ENCODE results near the gene ATP4B.
"Not testable (repeated sequence)": the region's sequence is repeated elsewhere in the genome, so short reads cannot be mapped to it uniquely, and the experiment has no call there.

ATP4B gene

DNA sequence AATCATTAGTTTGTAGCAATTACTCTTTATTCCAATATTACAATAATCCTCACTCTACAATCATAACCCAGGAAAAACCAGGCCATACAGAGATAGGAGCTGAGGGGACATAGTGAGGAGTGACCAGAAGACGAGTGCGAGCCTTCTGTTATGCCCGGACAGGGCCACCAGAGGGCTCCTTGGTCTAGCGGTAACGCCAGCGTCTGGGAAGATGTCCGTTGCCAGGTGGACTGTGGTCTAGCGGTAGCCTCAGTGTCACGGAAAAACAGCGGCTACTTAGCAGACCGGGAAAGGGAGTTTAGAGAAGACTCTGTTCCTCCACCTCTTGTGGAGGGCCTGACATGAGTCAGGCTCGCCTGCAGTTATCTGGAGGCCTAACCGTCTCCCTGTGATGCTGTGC lies 36.5 kb downstream of the ATP4B start:
- H2AFZ ChIP-seq (ENCODE audit: low read length); H3K36me3 ChIP-seq (ENCODE audit: insufficient read depth, low read length); H3K27me3 ChIP-seq (ENCODE audit: insufficient read depth, low read length, poor library complexity, severe bottlenecking); H3F3A ChIP-seq (ENCODE audit: low read depth); H3K9me2 ChIP-seq (replicated peaks; ENCODE audit: low read depth, low read length); H3K79me2 ChIP-seq (ENCODE audit: insufficient read depth, low read length); H4K20me1 ChIP-seq (ENCODE audit: insufficient read depth, low read length, poor library complexity, severe bottlenecking); H3K4me3 ChIP-seq (ENCODE audit: low read length, poor library complexity, severe bottlenecking); H3K4me2 ChIP-seq (ENCODE audit: low read depth, low read length, poor library complexity, severe bottlenecking); H3K4me1 ChIP-seq (ENCODE audit: insufficient read depth, low read length, poor library complexity, severe bottlenecking); H3K9ac ChIP-seq (ENCODE audit: low read depth, low read length, poor library complexity, severe bottlenecking); H3K9me3 ChIP-seq (ENCODE audit: insufficient read depth, low read depth, low read length): not testable (repeated sequence)
- TF ChIP-seq, protein P1, sequence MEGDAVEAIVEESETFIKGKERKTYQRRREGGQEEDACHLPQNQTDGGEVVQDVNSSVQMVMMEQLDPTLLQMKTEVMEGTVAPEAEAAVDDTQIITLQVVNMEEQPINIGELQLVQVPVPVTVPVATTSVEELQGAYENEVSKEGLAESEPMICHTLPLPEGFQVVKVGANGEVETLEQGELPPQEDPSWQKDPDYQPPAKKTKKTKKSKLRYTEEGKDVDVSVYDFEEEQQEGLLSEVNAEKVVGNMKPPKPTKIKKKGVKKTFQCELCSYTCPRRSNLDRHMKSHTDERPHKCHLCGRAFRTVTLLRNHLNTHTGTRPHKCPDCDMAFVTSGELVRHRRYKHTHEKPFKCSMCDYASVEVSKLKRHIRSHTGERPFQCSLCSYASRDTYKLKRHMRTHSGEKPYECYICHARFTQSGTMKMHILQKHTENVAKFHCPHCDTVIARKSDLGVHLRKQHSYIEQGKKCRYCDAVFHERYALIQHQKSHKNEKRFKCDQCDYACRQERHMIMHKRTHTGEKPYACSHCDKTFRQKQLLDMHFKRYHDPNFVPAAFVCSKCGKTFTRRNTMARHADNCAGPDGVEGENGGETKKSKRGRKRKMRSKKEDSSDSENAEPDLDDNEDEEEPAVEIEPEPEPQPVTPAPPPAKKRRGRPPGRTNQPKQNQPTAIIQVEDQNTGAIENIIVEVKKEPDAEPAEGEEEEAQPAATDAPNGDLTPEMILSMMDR (conservative IDR thresholded peaks at IDR 0.05; ENCODE audit: low read length): peak; percentile 59

DNA sequence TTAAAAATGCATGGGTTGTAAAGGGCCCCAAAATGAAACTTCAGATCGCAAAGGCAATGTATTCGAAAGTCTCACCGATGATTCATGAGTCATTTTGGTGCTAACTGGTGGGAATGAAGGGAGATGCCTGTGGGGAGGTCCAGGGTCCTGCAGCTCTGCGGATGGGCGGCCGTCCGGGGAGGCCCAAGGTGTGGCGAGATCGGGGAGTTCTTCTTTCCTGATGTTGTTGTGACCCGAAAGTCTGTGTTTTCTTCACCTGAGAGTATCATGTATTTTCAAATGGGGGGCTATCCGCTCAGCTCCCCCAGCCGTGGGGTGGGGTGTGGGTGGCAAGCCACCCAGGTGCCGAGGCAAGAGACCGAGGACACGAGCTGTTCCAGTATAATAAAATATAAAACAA lies 37.0 kb downstream of the ATP4B start:
- no peaks in the 10 kb centered on the region for H3K9me2 ChIP-seq (replicated peaks; ENCODE audit: low read depth, low read length)
- H3K9ac ChIP-seq (ENCODE audit: low read depth, low read length, poor library complexity, severe bottlenecking): no peak overlapping the region
- H3K36me3 ChIP-seq (ENCODE audit: insufficient read depth, low read length): no peaks in the 10 kb centered on the region
- no peaks in the 10 kb centered on the region for H3F3A ChIP-seq (ENCODE audit: low read depth)
- H2AFZ ChIP-seq (ENCODE audit: low read length): no peak overlapping the region
- TF ChIP-seq, protein P1 (conservative IDR thresholded peaks at IDR 0.05; ENCODE audit: low read length): no peak
- no peaks in the 10 kb centered on the region for H4K20me1 ChIP-seq (ENCODE audit: insufficient read depth, low read length, poor library complexity, severe bottlenecking)
- no peaks in the 10 kb centered on the region for H3K27me3 ChIP-seq (ENCODE audit: insufficient read depth, low read length, poor library complexity, severe bottlenecking)
- H3K4me1 ChIP-seq (ENCODE audit: insufficient read depth, low read length, poor library complexity, severe bottlenecking): no peaks in the 10 kb centered on the region
- no peak overlapping the region for H3K4me2 ChIP-seq (ENCODE audit: low read depth, low read length, poor library complexity, severe bottlenecking)
- H3K4me3 ChIP-seq (ENCODE audit: low read length, poor library complexity, severe bottlenecking): no peak overlapping the region
- no peaks in the 10 kb centered on the region for H3K9me3 ChIP-seq (ENCODE audit: insufficient read depth, low read depth, low read length)
- no peaks in the 10 kb centered on the region for H3K79me2 ChIP-seq (ENCODE audit: insufficient read depth, low read length)

DNA sequence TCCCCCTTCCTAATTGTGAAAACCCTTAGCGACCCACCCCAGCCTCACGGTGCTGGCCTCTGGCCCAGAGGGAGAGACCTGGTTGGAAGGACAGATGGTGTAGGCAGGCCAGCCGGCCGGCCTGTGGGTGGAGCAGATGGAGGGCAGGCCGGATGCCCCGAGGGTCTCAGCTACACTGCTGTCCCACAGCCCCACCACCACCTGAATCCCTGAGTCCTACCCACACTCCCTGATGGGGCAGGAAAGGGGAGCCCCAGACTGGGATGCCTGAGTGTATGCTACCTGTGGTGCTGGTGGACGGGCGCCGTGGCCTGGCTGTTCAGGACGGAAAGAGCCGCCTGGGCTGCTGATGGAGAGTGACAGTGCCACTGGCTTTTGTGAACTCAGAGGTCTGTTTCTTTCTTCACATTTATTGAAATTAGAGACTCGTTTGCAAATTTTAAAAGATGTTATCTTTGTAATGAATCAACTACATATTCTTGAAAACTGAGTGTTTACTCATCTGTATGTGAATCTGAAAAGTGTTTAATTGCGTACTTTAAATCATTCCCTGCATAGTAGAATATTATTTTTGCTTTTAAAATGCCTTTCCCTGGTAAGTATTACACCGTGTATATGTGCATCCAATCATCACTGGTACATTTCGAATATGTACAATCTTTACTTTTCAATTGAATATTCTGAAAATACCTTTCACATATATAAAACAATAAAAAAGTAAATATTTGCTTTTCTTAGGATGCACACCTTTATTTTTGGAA lies 37.8 kb downstream of the ATP4B start:
- TF ChIP-seq, protein P1 (conservative IDR thresholded peaks at IDR 0.05; ENCODE audit: low read length): no peak
- TF ChIP-seq EZH2phosphoT487 (IDR thresholded peaks at IDR 0.05; ENCODE audit: borderline replicate concordance): no peak
- H3K4me1 ChIP-seq (ENCODE audit: insufficient read depth, low read length, poor library complexity, severe bottlenecking): no peaks in the 10 kb centered on the region
- no peak overlapping the region for H3K4me3 ChIP-seq (ENCODE audit: low read length, poor library complexity, severe bottlenecking)
- no peaks in the 10 kb centered on the region for H3K9me2 ChIP-seq (replicated peaks; ENCODE audit: low read depth, low read length)
- no peak overlapping the region for H2AFZ ChIP-seq (ENCODE audit: low read length)
- no peaks in the 10 kb centered on the region for H3K9me3 ChIP-seq (ENCODE audit: insufficient read depth, low read depth, low read length)
- no peaks in the 10 kb centered on the region for H3K27me3 ChIP-seq (ENCODE audit: insufficient read depth, low read length, poor library complexity, severe bottlenecking)
- no peak overlapping the region for H3K4me2 ChIP-seq (ENCODE audit: low read depth, low read length, poor library complexity, severe bottlenecking)
- no peaks in the 10 kb centered on the region for H3K36me3 ChIP-seq (ENCODE audit: insufficient read depth, low read length)
- no peaks in the 10 kb centered on the region for H3F3A ChIP-seq (ENCODE audit: low read depth)
- no peaks in the 10 kb centered on the region for H4K20me1 ChIP-seq (ENCODE audit: insufficient read depth, low read length, poor library complexity, severe bottlenecking)
- H3K9ac ChIP-seq (ENCODE audit: low read depth, low read length, poor library complexity, severe bottlenecking): no peak overlapping the region
- H3K79me2 ChIP-seq (ENCODE audit: insufficient read depth, low read length): no peaks in the 10 kb centered on the region
